ENCODE data around the gene TRIM29.

TRIM29 gene

GRCh38 chr11:120096369-120097191 is 41.3 kb downstream of the TRIM29 start:
- DNase-seq = no peak

- DNase-seq = no peak
These were observed 42.4 kb downstream of the TRIM29 start for GRCh38 chr11:120095516-120095915.

- DNase-seq = no peak
These were observed 46.2 kb downstream of the TRIM29 start for GRCh38 chr11:120091701-120092100.

- DNase-seq = no peak
These were observed 46.8 kb downstream of the TRIM29 start for GRCh38 chr11:120091121-120091520.

- DNase-seq = no peak
These were observed 47.5 kb downstream of the TRIM29 start for GRCh38 chr11:120090411-120090810.

GRCh38 chr11:120089036-120090001 is 48.6 kb downstream of the TRIM29 start:
- no peak for DNase-seq

- DNase-seq = no peak
These were observed 49.9 kb downstream of the TRIM29 start for GRCh38 chr11:120088056-120088455.

GRCh38 chr11:120086651-120087050 is 51.3 kb downstream of the TRIM29 start:
- no peak for DNase-seq

GRCh38 chr11:120079750-120080610 is 57.9 kb downstream of the TRIM29 start:
- DNase-seq = peak; percentile 5 to 7

- no peak for DNase-seq
These were observed 59.5 kb downstream of the TRIM29 start for GRCh38 chr11:120078397-120078796.

GRCh38 chr11:120074076-120074475 is 63.8 kb downstream of the TRIM29 start:
- no peak for DNase-seq

GRCh38 chr11:120073196-120073595 is 64.7 kb downstream of the TRIM29 start:
- no peak for DNase-seq

GRCh38 chr11:120068114-120068573 is 69.8 kb downstream of the TRIM29 start:
- peak; percentile 38 to 45 for DNase-seq

- DNase-seq = no peak
These were observed 70.3 kb downstream of the TRIM29 start for GRCh38 chr11:120067438-120068113.

GRCh38 chr11:120066738-120067437 is 71.0 kb downstream of the TRIM29 start:
- no peak for DNase-seq

GRCh38 chr11:120065876-120066275 is 72.0 kb downstream of the TRIM29 start:
- DNase-seq = no peak

- DNase-seq = no peak
These were observed 72.7 kb downstream of the TRIM29 start for GRCh38 chr11:120065176-120065575.

GRCh38 chr11:120064341-120064740 is 73.6 kb downstream of the TRIM29 start:
- DNase-seq = no peak

- DNase-seq = no peak
These were observed 74.1 kb downstream of the TRIM29 start for GRCh38 chr11:120063686-120064340.

GRCh38 chr11:120062561-120062930 is 75.4 kb downstream of the TRIM29 start:
- no peak for DNase-seq

All from inflammatory macrophage (primary cell).